NB4 (cell line): ENCODE data around the gene ZBTB20.

Experiments
- DNase-seq: peaks from one replicate; pipeline ENCODE4 v3.0.0; 2010; ENCODE audit warnings: low read depth
- H3K4me3 ChIP-seq: one replicate; pipeline ENCODE4 v1.5.1; 2011; ENCODE audit warnings: mild to moderate bottlenecking, low read depth, low read length, moderate library complexity
- CTCF ChIP-seq: IDR thresholded peaks from one replicate; pipeline ENCODE4 v1.5.1; 2012; ENCODE audit warnings: low read depth, low read length
- MAX ChIP-seq: IDR thresholded peaks from 2 replicates; pipeline ENCODE4 v1.6.1; 2011; ENCODE audit warnings: low read depth, low read length
- MYC ChIP-seq: IDR thresholded peaks from 2 replicates; pipeline ENCODE4 v1.6.1; 2011; ENCODE audit warnings: low read depth, low read length
- POLR2A ChIP-seq: IDR thresholded peaks from 2 replicates; pipeline ENCODE4 v1.6.1; 2011; ENCODE audit warnings: mild to moderate bottlenecking; ENCODE audit not compliant: insufficient read length; ENCODE audit errors: extremely low read depth

The ZBTB20 gene

GRCh38 chr3:115148142-115148790, 1.2 kb upstream of the ZBTB20 start:
- TF ChIP-seq MAX (no peak), POLR2A (no peak), CTCF (no peak)
- peak overlapping the region; percentile 80 for H3K4me3 ChIP-seq
- peak; percentile 6 for DNase-seq

GRCh38 chr3:115147329-115148141, 447 bp upstream of the ZBTB20 start:
- peak overlapping the region; percentile 80 for H3K4me3 ChIP-seq
- TF ChIP-seq CTCF, result no peak
- TF ChIP-seq MYC, result no peak
- peak; percentile 71 for TF ChIP-seq POLR2A
- 0 out of 2 replicates have a peak, but pooled peaks have one; percentile 4 for TF ChIP-seq MAX
- peak; percentile 98 for DNase-seq

GRCh38 chr3:115146032-115146417, 1.1 kb downstream of the ZBTB20 start:
- H3K4me3 ChIP-seq, result peak overlapping the region; percentile 79
- TF ChIP-seq MAX (no peak), POLR2A (no peak), CTCF (no peak), MYC (no peak)
- DNase-seq, result peak; percentile 68

GRCh38 chr3:115141033-115141757, 5.9 kb downstream of the ZBTB20 start:
- TF ChIP-seq MYC, result no peak
- TF ChIP-seq MAX, result no peak
- no peak for DNase-seq
- no peak overlapping the region for H3K4me3 ChIP-seq

- TF ChIP-seq MYC (no peak), MAX (no peak), CTCF (no peak), POLR2A (no peak)
- DNase-seq, result no peak
- H3K4me3 ChIP-seq, result no peak overlapping the region
Observed at GRCh38 chr3:115139072-115139471, 8.0 kb downstream of the ZBTB20 start.
